ENCODE results near the gene C16orf96.

DNA sequence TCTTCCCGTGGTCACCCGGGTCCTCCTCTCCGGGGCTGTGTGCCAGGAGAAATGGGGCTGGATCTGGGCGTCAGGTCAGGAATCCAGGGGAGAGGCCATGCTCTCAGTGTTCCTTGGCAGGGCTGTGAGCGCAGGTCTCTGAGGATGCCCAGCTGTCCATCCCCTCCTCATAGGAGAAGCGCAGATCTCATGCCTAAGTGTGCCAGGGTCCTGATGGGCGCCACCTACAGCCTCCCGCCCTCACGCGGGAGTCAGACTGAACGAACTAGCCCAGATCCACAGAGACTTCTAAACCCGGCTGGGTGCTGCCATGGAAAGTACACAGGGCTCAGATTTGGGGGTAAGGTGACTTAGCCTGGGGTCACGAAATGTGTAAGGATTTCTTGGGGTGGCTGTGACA is 92.8 kb downstream of the C16orf96 start:
- TF ChIP-seq TAF1 (IDR thresholded peaks at IDR 0.05; ENCODE audit: low read depth) (no peak), CEBPB (IDR thresholded peaks at IDR 0.05) (no peak), TCF12 (IDR thresholded peaks at IDR 0.05; ENCODE audit: low read depth) (no peak)
- TF ChIP-seq, protein P1, sequence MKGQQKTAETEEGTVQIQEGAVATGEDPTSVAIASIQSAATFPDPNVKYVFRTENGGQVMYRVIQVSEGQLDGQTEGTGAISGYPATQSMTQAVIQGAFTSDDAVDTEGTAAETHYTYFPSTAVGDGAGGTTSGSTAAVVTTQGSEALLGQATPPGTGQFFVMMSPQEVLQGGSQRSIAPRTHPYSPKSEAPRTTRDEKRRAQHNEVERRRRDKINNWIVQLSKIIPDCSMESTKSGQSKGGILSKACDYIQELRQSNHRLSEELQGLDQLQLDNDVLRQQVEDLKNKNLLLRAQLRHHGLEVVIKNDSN (IDR thresholded peaks at IDR 0.05) = no peak
- TF ChIP-seq, protein P2, sequence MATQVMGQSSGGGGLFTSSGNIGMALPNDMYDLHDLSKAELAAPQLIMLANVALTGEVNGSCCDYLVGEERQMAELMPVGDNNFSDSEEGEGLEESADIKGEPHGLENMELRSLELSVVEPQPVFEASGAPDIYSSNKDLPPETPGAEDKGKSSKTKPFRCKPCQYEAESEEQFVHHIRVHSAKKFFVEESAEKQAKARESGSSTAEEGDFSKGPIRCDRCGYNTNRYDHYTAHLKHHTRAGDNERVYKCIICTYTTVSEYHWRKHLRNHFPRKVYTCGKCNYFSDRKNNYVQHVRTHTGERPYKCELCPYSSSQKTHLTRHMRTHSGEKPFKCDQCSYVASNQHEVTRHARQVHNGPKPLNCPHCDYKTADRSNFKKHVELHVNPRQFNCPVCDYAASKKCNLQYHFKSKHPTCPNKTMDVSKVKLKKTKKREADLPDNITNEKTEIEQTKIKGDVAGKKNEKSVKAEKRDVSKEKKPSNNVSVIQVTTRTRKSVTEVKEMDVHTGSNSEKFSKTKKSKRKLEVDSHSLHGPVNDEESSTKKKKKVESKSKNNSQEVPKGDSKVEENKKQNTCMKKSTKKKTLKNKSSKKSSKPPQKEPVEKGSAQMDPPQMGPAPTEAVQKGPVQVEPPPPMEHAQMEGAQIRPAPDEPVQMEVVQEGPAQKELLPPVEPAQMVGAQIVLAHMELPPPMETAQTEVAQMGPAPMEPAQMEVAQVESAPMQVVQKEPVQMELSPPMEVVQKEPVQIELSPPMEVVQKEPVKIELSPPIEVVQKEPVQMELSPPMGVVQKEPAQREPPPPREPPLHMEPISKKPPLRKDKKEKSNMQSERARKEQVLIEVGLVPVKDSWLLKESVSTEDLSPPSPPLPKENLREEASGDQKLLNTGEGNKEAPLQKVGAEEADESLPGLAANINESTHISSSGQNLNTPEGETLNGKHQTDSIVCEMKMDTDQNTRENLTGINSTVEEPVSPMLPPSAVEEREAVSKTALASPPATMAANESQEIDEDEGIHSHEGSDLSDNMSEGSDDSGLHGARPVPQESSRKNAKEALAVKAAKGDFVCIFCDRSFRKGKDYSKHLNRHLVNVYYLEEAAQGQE (IDR thresholded peaks at IDR 0.05; ENCODE audit: low read depth) = no peak
